PFSK-1 (cell line): ENCODE data around the gene ARV1.

Experiments used
- FOXP2 ChIP-seq: optimal IDR thresholded peaks from 2 replicates; pipeline ENCODE3; 2011; ENCODE audit warnings: borderline replicate concordance, control low read depth, inconsistent platforms; ENCODE audit not compliant: insufficient read depth; ENCODE audit errors: extremely low read length, extremely low read depth
- POLR2AphosphoS5 ChIP-seq: IDR thresholded peaks from 2 replicates; pipeline ENCODE4 v1.6.1; 2012; ENCODE audit warnings: low read depth, mild to moderate bottlenecking, control low read depth, low read length, moderate library complexity
- SIN3A ChIP-seq: IDR thresholded peaks from 2 replicates; pipeline ENCODE4 v1.6.1; 2012; ENCODE audit warnings: mild to moderate bottlenecking, low read length, moderate library complexity, borderline replicate concordance; ENCODE audit not compliant: insufficient read depth
- TAF1 ChIP-seq: IDR thresholded peaks from 2 replicates; pipeline ENCODE4 v1.6.1; 2012; ENCODE audit warnings: low read length, control low read depth, borderline replicate concordance; ENCODE audit not compliant: insufficient read depth
- TF ChIP-seq, protein P1 (sequence below), 2 experiments: IDR thresholded peaks; 2 replicates each; pipeline versions ENCODE4 v1.6.1 to v1.8.0; 2011 to 2012; ENCODE audit warnings: low read depth in 2 of 2, low read length in 2 of 2, control low read depth in 1 of 2, inconsistent platforms in 1 of 2, mild to moderate bottlenecking in 1 of 2, moderate library complexity in 1 of 2; ENCODE audit not compliant: insufficient read depth in 1 of 2

ARV1 gene

DNA sequence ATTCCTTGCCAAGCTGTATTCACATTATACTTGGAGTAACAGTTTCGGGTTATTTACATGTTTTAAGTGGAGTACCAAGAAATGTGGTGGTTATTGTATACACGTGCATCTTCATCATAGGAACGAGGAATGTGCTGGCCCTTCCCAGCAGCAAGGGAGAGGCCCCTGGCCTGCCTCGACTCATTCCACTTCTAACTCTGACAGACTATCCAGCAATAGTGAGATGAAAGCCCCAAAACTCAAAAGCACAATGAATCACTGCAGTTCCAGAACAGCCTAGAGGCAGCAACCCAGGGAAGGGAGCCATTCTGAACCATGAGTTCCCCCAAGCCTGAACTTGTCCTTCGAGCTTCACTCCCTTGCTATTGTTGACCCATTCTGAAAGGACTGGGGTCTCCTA, 38.1 kb downstream of the ARV1 start:
- TF ChIP-seq FOXP2, result no peak
- no peak for TF ChIP-seq POLR2AphosphoS5
- TF ChIP-seq SIN3A, result no peak
- TF ChIP-seq TAF1, result no peak
- TF ChIP-seq, protein P1, sequence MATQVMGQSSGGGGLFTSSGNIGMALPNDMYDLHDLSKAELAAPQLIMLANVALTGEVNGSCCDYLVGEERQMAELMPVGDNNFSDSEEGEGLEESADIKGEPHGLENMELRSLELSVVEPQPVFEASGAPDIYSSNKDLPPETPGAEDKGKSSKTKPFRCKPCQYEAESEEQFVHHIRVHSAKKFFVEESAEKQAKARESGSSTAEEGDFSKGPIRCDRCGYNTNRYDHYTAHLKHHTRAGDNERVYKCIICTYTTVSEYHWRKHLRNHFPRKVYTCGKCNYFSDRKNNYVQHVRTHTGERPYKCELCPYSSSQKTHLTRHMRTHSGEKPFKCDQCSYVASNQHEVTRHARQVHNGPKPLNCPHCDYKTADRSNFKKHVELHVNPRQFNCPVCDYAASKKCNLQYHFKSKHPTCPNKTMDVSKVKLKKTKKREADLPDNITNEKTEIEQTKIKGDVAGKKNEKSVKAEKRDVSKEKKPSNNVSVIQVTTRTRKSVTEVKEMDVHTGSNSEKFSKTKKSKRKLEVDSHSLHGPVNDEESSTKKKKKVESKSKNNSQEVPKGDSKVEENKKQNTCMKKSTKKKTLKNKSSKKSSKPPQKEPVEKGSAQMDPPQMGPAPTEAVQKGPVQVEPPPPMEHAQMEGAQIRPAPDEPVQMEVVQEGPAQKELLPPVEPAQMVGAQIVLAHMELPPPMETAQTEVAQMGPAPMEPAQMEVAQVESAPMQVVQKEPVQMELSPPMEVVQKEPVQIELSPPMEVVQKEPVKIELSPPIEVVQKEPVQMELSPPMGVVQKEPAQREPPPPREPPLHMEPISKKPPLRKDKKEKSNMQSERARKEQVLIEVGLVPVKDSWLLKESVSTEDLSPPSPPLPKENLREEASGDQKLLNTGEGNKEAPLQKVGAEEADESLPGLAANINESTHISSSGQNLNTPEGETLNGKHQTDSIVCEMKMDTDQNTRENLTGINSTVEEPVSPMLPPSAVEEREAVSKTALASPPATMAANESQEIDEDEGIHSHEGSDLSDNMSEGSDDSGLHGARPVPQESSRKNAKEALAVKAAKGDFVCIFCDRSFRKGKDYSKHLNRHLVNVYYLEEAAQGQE (IDR thresholded peaks at IDR 0.05; ENCODE audit: insufficient read depth in 1 of 2, low read depth in 2 of 2, low read length in 2 of 2), result no peak

DNA sequence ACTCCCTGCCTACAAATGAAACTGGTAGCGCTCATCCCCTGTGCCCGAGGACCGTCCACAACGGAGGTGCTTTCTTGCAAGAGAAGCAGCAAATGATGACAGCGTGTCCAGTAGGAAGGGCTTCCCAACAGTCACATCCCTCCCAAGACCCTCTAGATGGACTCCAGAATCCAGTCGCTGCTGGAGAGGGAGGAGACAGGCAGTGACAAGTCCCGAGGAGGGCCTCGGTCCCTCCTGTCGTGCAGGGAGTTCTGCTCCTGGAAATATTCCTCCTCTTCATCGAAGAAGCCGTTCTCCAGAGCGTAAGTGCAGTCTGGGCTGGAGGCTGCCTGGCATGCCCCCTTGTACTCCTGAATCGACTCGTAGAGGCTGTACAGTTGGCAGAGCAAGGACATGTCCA, 40.8 kb downstream of the ARV1 start:
- TF ChIP-seq POLR2AphosphoS5 (no peak), FOXP2 (no peak)
- TF ChIP-seq, protein P1 (IDR thresholded peaks at IDR 0.05; ENCODE audit: insufficient read depth in 1 of 2, low read depth in 2 of 2, low read length in 2 of 2), result no peak

DNA sequence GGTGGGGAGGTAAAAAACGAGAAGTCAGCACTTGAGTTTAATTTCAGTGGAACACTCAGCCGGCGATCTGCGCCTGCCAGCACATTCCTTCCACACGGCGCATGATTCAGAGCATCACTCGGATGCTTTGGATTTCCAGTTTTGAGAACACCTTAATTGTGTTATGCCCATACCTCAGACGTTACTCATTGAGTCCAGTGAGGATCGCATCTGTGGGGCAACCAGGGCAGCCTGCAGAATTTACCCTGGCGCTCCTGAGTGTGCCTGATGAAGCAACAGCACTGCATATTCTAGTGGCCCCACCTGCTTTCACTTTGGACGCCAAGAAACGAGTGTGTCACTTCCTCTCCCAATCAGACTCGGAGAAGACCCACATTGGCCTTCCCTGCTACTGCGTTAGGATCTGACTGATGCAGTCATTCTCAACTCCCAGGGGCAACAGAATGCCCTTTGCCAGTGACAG, 41.3 kb downstream of the ARV1 start:
- TF ChIP-seq, protein P1 (IDR thresholded peaks at IDR 0.05; ENCODE audit: insufficient read depth in 1 of 2, low read depth in 2 of 2, low read length in 2 of 2), result no peak
- TF ChIP-seq FOXP2, result no peak

DNA sequence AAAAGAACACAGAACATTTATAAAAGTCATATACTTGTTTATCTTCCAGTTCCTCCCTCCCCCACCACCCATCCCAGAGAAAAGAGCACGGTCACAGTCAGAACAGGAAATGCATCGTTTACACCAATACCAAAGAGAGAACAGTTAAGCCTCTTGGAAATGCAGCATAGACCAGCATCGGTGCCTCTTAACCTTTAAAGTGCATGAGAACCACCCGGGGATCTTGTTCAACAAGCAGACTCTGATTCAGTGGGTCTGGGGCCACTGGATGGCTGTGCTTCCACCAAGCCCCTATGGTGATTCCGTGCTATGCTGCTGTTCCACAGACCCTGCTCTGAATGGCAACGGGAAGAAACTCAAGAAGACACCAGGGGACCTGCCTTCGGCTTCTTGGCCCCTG, 41.9 kb downstream of the ARV1 start:
- TF ChIP-seq FOXP2 (no peak), SIN3A (no peak), TAF1 (no peak), POLR2AphosphoS5 (no peak)
- TF ChIP-seq, protein P1 (IDR thresholded peaks at IDR 0.05; ENCODE audit: insufficient read depth in 1 of 2, low read depth in 2 of 2, low read length in 2 of 2), result no peak

DNA sequence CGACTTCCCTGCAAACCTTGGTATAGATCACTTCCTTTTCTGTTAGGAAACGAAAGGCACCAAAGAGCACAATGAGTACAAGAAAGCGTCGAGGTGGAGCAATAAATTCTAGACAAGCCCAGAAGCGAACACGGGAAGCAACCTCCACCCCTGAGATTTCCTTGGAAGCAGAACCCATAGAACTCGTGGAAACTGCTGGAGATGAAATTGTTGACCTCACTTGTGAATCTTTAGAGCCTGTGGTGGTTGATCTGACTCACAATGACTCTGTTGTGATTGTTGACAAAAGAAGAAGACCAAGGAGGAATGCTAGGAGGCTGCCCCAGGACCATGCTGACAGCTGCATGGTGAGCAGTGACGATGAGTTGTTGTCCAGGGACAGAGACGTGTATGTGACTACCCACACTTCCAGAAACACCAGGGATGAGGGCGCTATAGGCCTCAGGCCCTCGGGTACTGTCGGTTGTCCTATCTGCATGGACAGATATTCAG, 42.7 kb downstream of the ARV1 start:
- no peak for TF ChIP-seq TAF1
- no peak for TF ChIP-seq POLR2AphosphoS5
- no peak for TF ChIP-seq FOXP2
- no peak for TF ChIP-seq SIN3A
- TF ChIP-seq, protein P1 (IDR thresholded peaks at IDR 0.05; ENCODE audit: insufficient read depth in 1 of 2, low read depth in 2 of 2, low read length in 2 of 2), result no peak
